GF-D8 (cell line): ENCODE data around the gene PGAM2.
A peak's percentile ranks its signal among the peaks of the same experiment; 100 is the strongest.

Source experiments
- DNase-seq: peaks from one replicate; lab custom pipeline; 2025; lab: John Stamatoyannopoulos, UW

Gene PGAM2

DNA sequence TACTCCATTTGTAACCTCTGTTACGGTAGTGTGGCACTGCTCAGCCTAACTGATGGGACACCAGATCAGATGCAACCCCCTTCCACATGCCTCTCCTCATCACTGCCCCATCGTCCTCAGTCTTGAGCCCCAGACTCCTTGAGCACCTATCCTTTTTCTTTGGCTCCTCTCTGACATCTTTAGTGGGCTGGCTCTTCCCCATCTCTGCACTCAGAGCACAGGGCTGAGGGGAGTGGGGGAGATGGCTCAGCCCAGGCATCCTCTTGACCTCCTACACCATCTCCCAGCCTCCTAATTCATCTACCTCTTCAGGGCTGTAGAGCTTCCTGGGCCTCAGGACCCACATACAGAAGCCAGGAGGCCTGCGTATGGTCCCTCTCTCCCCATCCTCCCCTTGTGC is 18.4 kb upstream of the PGAM2 start:
- DNase-seq, result no peak

GRCh38 chr7:44082541-44083207 is 17.3 kb upstream of the PGAM2 start:
- peak; percentile 99 for DNase-seq

DNA sequence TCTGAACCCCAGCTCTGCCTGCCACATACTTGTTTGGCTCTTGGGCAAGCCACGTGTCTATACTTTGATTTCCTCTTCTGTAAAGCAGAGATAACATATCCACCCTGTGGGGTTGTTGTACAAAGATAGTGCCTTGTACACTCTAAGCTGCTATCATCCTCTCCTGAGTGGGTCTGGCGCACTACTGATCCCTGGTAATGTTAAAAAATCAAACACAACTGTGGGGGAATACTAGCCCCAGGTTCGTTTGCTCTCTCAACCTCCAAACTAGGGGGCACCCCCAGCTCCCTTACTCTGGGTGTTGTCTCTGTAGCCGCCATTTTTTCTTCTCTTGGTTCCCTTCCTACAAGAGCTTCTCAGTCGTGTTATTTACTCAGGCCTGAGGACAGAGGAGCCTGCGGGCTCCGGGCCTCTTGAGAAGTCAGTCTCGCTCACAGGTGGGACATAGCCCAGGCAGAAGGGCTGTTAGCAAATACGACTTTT is 15.9 kb upstream of the PGAM2 start:
- no peak for DNase-seq

GRCh38 chr7:44080686-44081265 is 15.4 kb upstream of the PGAM2 start:
- DNase-seq, result no peak

GRCh38 chr7:44080118-44080517 is 14.8 kb upstream of the PGAM2 start:
- DNase-seq, result no peak

- DNase-seq, result no peak
Observed at GRCh38 chr7:44079331-44080021, 14.1 kb upstream of the PGAM2 start.

GRCh38 chr7:44078521-44078920 is 13.2 kb upstream of the PGAM2 start:
- DNase-seq, result no peak

GRCh38 chr7:44077681-44078091 is 12.3 kb upstream of the PGAM2 start:
- DNase-seq, result no peak

DNA sequence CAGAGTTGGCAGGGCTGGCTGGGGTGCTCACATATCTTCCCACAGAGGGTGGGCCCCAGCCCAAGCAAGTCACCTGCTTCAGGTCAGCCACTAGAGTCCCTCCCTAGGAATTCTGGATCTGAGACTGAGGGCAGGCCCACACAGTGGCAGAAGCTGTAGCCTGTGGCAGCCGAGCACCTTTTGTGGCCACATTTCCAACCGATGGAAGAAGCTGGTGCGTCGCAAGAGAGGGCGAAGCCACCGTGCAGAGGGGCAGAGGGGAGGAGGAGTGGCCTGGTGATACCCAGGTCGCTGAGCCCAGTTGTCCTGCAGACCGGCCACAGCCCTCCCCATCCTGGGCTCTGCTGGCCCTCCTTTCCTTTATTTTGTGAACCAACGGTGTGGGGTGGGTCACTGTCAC is 11.7 kb upstream of the PGAM2 start:
- no peak for DNase-seq

DNA sequence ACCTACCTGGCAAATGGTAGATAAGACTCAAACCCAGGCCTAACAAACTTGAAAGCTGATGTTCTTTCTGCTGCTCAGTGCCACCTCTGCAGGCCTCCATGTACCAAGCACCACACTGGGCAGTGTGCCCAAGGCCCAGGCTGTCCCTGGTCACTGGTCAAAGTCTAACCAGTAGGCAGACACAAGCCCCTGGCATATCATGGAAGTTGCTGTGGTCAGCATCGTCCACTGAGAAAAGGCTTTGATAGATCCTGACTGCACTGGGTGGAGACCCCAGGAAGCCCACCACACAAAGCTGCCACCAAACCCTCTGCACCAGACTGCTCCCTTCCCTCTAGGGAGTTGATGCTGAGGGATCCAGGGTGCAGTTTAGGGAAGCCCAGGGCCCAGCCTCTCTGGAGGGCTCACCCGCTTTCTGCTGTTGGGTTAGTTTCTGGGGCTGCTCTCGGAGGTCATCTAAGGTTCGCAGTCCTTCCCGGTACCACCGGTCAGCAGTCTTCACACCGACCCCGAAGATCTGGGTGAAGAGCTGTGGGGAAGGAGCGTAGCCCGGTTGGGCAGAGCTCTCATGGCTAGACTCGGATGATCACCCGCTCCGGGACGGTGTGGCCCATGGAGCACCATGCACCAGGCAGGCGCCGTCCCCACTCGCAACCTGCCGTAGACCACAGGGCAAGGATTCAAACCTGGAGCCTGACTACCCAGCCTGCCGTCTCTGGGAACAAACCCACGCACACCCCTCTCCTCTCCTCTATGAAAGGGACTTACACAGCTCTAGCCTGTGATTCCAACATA is 10.9 kb upstream of the PGAM2 start:
- no peak for DNase-seq

DNA sequence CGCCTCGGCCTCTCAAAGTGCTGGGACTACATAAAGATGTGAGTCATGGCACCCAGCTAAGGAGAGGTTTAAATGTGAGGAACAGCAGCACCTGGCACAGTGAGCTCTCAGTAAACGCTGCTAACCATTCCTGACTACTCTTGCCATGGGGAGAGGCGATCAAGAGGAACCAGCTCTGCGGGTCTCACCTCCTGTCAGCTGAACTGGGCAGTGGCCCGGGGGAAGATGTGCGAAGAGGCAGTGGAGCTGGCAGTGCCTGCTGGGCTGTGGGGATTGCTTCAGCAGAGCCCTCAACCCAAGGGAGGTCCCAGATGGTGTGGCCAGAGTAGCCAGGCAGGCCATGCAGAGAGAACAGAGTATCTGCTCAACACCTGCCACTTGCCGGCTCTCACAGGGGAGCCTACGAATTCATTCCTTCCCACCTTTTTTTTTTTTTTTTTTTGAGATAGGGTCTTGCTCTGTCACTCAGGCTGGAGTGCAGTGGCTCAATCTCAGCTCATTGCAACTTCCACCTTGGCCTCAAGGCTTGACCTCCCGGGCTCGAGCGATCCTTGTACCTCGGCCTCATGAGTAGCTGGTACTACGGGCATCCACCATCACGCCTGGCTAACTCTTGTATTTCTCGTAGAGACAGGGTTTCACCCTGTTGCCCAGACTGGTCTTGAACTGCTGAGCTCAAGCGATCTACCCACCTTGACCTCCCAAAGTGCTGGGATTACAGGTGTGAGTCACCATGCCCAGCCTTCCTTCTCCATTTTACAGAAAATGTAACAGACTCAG is 10.1 kb upstream of the PGAM2 start:
- DNase-seq, result no peak

- no peak for DNase-seq
Observed at GRCh38 chr7:44074349-44074695, 9.0 kb upstream of the PGAM2 start.

- DNase-seq, result no peak
Observed at GRCh38 chr7:44073664-44074348, 8.4 kb upstream of the PGAM2 start.

- no peak for DNase-seq
Observed at GRCh38 chr7:44072364-44073231, 7.2 kb upstream of the PGAM2 start.

GRCh38 chr7:44071726-44072363 is 6.5 kb upstream of the PGAM2 start:
- DNase-seq, result no peak

- no peak for DNase-seq
Observed at GRCh38 chr7:44068054-44068453, 2.7 kb upstream of the PGAM2 start.

DNA sequence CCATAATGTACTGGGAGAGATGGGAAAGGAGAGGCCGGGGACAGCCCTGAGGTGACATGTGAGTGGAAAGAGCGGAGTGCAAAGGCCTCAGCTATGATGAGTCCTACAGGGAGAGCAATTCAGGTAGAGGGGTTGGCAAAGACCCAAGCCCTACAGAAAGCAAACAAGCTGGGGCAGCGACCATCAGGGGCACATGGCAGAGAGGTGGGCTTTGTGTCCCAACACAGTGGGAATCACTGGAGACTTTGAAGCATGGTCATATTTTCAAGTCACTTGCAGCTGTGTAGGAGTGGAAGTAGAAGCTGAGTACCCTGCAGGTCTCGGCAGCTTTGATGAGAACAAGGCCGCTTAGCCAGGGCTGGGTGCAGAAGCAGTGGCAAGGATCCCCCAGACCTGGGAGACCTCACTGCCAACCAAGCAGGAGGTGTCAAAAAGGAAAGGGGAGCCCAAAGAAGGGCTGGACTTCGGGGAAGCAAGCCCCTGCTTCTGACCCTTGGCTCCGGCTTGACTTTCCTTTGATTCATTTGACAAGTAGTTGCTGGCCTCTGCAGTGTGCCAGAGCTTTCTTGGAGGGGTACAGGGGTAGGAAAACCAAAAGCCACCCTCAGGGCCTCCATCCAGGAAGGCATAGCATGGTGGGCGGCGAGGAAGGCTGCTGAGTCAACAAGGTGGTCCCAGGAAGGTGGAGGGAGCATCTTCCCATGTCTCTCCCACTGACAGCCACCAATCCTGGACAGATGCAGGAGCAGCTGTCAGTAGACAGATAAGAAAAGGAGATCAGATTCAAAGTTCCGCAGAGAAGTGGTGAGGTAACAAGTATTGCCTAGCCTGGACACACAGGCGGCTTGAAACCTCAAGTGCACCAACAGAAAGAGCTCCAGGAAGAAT is 1.9 kb upstream of the PGAM2 start:
- DNase-seq, result no peak

DNA sequence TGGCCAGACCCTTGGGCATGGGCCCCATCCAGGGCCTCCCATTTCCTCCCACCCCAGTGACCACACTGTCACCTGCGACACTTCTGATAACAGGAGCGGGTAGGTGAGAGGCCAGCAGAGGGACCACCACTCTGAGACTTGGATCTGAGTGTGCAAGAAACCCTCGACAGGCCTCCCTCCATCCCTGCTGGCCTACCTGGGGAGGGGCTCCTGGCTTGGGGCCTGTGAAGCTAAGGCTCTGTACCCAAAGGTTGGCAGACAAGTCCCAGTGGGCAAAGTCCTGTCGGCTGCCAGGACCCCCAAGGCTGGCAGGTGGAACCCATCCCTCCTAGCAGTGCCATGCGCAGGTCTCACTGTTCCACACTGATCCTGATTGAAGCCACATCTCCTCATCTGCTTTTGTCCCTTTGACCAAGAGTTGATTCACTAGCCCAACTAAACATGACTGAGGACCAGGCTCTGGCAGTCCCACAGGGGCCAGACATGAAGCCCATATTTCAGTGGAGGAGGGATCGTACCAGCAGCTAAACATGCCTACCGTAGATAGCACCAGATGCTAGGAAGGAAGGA is 1.2 kb upstream of the PGAM2 start:
- no peak for DNase-seq

- no peak for DNase-seq
Observed at GRCh38 chr7:44066111-44066460, 719 bp upstream of the PGAM2 start.
